HepG2 (cell line): Measurements from ENCODE around the gene LARP4.

Experiments
- CEBPB ChIP-seq: IDR thresholded peaks from 2 replicates; pipeline ENCODE4 v1.6.1; 2011; ENCODE audit warnings: low read depth, low read length, improper control_type of control experiment, borderline replicate concordance
- EP300 ChIP-seq, 3 experiments: sonication (generic) in 1 of 3; formaldehyde crosslinking in 1 of 3; IDR thresholded peaks; 2 replicates each; pipeline versions ENCODE4 v1.5.1 to v1.6.1; 2011 to 2020; ENCODE audit warnings: low read depth in 2 of 3, low read length in 2 of 3, borderline replicate concordance in 1 of 3, improper control_type of control experiment in 1 of 3, mild to moderate bottlenecking in 1 of 3, missing genetic modification reagents in 1 of 3, moderate library complexity in 1 of 3
- MAZ ChIP-seq, 2 experiments: sonication (generic) in 1 of 2; formaldehyde crosslinking in 1 of 2; IDR thresholded peaks; 2 replicates each; pipeline versions ENCODE4 v1.5.0 to v1.6.1; 2012 to 2020; ENCODE audit warnings: low read depth in 2 of 2, mild to moderate bottlenecking in 2 of 2, borderline replicate concordance in 1 of 2, improper control_type of control experiment in 1 of 2, low read length in 1 of 2, missing genetic modification reagents in 1 of 2, moderate library complexity in 1 of 2
- POLR2A ChIP-seq, 2 experiments: IDR thresholded peaks; 2 replicates each; pipeline ENCODE4 v1.6.1; 2011; ENCODE audit warnings: low read depth in 2 of 2, low read length in 2 of 2, mild to moderate bottlenecking in 1 of 2, moderate library complexity in 1 of 2; ENCODE audit not compliant: insufficient read depth in 1 of 2
- RAD21 ChIP-seq: fragments of 450-650 bp; formaldehyde crosslinking; IDR thresholded peaks from 2 replicates; pipeline ENCODE4 v1.5.0; 2020; ENCODE audit warnings: mild to moderate bottlenecking
- RFX1 ChIP-seq: fragments of 450-650 bp; IDR thresholded peaks from 2 replicates; pipeline ENCODE4 v1.6.1; 2017
- TARDBP ChIP-seq: sonication (generic); formaldehyde crosslinking; IDR thresholded peaks from 2 replicates; pipeline ENCODE4 v1.8.0; 2022; ENCODE audit warnings: mild to moderate bottlenecking, missing genetic modification reagents
- ZNF335 ChIP-seq: sonication (generic); formaldehyde crosslinking; IDR thresholded peaks from 2 replicates; pipeline ENCODE4 v1.4.0; 2020; ENCODE audit warnings: missing genetic modification reagents
- ZNF451 ChIP-seq: sonication (generic); formaldehyde crosslinking; IDR thresholded peaks from 2 replicates; pipeline ENCODE4 v1.5.0; 2020; ENCODE audit warnings: mild to moderate bottlenecking, missing genetic modification reagents
- ZNF772 ChIP-seq: sonication (generic); formaldehyde crosslinking; IDR thresholded peaks from 2 replicates; pipeline ENCODE4 v1.5.0; 2020; ENCODE audit warnings: mild to moderate bottlenecking, missing genetic modification reagents
- TF ChIP-seq, protein P1 (sequence below): sonication (generic); formaldehyde crosslinking; IDR thresholded peaks from 2 replicates; pipeline ENCODE4 v1.8.1; 2022; ENCODE audit warnings: mild to moderate bottlenecking, missing genetic modification reagents
- TF ChIP-seq, protein P2 (sequence below): sonication (generic); formaldehyde crosslinking; IDR thresholded peaks from 2 replicates; pipeline ENCODE4 v1.5.0; 2020; ENCODE audit warnings: mild to moderate bottlenecking, missing genetic modification reagents, moderate library complexity
- TF ChIP-seq, protein P3 (sequence below): sonication (generic); formaldehyde crosslinking; IDR thresholded peaks from 2 replicates; pipeline ENCODE4 v1.5.1; 2020; ENCODE audit warnings: mild to moderate bottlenecking, missing genetic modification reagents, moderate library complexity
- TF ChIP-seq, protein P4 (sequence below): sonication (generic); formaldehyde crosslinking; IDR thresholded peaks from 2 replicates; pipeline ENCODE4 v1.5.0; 2020; ENCODE audit warnings: missing genetic modification reagents

DNA sequence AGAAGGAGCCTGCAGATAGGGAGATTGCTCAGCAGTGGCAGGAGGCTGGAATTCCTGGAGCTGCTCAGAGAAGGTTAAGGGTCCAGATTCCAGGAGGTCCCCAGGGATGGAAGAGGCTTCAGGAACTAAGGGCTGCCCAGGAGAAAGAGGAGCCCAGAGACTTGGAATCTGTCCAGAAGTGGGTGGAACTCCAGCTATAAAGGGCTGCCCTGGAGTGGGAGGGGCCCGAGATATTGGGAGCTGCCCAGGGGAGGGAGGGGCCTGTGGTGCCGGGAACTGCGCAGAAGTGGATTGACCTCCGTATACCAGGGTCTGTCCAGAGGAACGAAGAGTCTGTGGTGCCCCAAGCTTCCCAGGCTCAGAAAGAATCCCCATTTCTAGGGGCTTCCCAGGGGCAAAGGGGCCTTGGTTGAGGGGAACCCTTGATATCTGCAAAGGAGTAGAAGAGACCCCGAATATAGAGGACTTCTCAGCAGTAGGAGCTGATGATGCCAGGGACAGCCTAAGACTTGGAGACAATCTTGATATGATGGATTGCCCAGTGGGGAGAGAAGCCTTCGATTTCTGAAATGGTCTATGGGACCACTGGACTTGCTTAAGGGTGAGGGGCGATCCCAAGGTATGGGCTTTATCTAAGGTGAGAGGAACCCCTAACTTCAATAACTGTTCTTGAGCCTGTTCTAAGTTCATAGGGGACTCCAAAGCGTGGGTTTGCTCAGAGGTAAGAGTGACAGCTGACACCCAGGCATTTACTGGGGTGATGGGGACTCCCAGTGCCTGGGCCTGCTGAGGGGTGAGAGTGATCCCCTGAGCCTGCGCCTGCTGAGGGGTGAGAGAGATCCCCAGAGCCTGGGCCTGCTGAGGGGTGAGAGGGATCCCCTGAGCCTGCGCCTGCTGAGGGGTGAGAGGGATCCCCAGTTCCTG lies 49.3 kb upstream of the LARP4 start:
- no peak for TF ChIP-seq EP300 (IDR thresholded peaks at IDR 0.05; ENCODE audit: low read depth in 2 of 2, low read length in 2 of 2)
- no peak for TF ChIP-seq EP300 (CRISPR knock-in tag; IDR thresholded peaks at IDR 0.05; ENCODE audit: borderline replicate concordance)
- no peak for TF ChIP-seq RFX1
- TF ChIP-seq ZNF451: no peak
- TF ChIP-seq RAD21 (CRISPR knock-in tag): no peak
- TF ChIP-seq, protein P1, sequence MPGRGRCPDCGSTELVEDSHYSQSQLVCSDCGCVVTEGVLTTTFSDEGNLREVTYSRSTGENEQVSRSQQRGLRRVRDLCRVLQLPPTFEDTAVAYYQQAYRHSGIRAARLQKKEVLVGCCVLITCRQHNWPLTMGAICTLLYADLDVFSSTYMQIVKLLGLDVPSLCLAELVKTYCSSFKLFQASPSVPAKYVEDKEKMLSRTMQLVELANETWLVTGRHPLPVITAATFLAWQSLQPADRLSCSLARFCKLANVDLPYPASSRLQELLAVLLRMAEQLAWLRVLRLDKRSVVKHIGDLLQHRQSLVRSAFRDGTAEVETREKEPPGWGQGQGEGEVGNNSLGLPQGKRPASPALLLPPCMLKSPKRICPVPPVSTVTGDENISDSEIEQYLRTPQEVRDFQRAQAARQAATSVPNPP (CRISPR knock-in tag): no peak
- TF ChIP-seq ZNF772 (CRISPR knock-in tag): no peak
- no peak for TF ChIP-seq ZNF335
- no peak for TF ChIP-seq MAZ (IDR thresholded peaks at IDR 0.05; ENCODE audit: borderline replicate concordance, low read depth, low read length)
- TF ChIP-seq MAZ (CRISPR knock-in tag; IDR thresholded peaks at IDR 0.05; ENCODE audit: low read depth): no peak
- no peak for TF ChIP-seq TARDBP (CRISPR knock-in tag)
- TF ChIP-seq, protein P2, sequence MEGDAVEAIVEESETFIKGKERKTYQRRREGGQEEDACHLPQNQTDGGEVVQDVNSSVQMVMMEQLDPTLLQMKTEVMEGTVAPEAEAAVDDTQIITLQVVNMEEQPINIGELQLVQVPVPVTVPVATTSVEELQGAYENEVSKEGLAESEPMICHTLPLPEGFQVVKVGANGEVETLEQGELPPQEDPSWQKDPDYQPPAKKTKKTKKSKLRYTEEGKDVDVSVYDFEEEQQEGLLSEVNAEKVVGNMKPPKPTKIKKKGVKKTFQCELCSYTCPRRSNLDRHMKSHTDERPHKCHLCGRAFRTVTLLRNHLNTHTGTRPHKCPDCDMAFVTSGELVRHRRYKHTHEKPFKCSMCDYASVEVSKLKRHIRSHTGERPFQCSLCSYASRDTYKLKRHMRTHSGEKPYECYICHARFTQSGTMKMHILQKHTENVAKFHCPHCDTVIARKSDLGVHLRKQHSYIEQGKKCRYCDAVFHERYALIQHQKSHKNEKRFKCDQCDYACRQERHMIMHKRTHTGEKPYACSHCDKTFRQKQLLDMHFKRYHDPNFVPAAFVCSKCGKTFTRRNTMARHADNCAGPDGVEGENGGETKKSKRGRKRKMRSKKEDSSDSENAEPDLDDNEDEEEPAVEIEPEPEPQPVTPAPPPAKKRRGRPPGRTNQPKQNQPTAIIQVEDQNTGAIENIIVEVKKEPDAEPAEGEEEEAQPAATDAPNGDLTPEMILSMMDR (CRISPR knock-in tag): no peak
- TF ChIP-seq, protein P3, sequence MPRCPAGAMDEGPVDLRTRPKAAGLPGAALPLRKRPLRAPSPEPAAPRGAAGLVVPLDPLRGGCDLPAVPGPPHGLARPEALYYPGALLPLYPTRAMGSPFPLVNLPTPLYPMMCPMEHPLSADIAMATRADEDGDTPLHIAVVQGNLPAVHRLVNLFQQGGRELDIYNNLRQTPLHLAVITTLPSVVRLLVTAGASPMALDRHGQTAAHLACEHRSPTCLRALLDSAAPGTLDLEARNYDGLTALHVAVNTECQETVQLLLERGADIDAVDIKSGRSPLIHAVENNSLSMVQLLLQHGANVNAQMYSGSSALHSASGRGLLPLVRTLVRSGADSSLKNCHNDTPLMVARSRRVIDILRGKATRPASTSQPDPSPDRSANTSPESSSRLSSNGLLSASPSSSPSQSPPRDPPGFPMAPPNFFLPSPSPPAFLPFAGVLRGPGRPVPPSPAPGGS: no peak
- no peak for TF ChIP-seq CEBPB
- TF ChIP-seq, protein P4, sequence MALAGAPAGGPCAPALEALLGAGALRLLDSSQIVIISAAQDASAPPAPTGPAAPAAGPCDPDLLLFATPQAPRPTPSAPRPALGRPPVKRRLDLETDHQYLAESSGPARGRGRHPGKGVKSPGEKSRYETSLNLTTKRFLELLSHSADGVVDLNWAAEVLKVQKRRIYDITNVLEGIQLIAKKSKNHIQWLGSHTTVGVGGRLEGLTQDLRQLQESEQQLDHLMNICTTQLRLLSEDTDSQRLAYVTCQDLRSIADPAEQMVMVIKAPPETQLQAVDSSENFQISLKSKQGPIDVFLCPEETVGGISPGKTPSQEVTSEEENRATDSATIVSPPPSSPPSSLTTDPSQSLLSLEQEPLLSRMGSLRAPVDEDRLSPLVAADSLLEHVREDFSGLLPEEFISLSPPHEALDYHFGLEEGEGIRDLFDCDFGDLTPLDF (CRISPR knock-in tag): no peak
- TF ChIP-seq POLR2A (IDR thresholded peaks at IDR 0.05; ENCODE audit: insufficient read depth in 1 of 2, low read depth in 2 of 2, low read length in 2 of 2): no peak
